COLO668 (cell line): Measurements from ENCODE around the gene CASP6.
"Not testable (repeated sequence)": the region's sequence is repeated elsewhere in the genome, so short reads cannot be mapped to it uniquely, and the experiment has no call there.

Source experiments
- DNase-seq: peaks from one replicate; lab custom pipeline; 2025; ENCODE audit not compliant: unreplicated experiment; lab: John Stamatoyannopoulos, UW

The CASP6 gene

GRCh38 chr4:109721033-109721432, 17.8 kb upstream of the CASP6 start:
- no peak for DNase-seq

DNA sequence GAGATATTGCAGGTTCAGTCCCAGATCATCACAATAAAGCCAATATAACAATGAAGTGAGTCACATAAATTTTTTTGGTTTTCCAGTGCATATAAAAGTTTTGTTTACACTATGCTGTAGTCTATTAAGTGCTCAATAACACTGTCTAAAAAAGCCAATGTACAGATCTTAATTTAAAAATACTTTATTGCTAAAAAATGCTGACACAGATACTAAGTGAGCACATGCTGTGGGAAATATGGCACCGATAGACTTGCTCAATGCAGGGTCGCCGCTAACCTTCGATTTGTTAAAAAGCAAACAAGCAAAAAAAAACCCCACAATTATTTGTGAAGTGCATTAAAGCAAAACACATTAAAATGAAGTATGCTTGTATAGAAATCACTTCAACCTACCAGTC, 16.4 kb upstream of the CASP6 start:
- no peak for DNase-seq

GRCh38 chr4:109718759-109719158, 15.5 kb upstream of the CASP6 start:
- DNase-seq = no peak

DNA sequence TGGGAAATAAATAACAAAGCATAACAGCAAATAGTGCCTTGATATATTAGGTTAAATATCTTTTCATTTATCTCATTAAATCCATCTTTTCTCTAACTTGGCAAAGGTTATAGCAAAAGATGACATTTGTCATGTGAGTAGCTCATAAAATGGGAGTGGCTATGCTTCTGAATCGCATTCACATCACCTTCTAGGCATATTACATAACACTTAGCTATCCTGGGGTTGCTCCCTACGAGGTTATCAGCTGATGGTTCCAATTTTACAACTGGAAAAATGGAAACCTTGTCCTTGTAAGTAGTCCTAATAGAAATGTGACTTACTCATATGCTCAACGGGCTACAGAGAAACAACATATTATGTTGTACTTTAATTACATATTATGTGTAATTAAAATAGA, 10.3 kb upstream of the CASP6 start:
- no peak for DNase-seq

- no peak for DNase-seq
Measured at GRCh38 chr4:109708990-109709389, 5.7 kb upstream of the CASP6 start.

DNA sequence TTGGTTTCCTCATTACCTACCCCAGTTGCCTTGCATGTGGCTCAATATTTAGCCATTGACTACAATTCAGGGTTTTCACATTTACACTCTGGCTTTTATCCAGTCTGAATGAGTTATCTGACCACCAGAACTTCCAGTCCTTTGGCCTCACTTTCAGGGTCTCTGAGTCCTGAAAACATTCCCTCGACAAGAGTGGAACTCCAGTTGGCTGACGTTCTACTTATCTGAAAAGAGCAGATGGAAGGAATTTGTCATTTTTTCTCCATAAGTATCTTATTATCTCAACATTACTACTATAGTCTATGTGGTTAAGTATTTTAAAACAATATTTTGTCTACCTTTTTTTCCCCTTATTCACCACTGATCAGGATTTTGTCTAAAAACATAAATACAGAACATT, 5.2 kb upstream of the CASP6 start:
- no peak for DNase-seq

DNA sequence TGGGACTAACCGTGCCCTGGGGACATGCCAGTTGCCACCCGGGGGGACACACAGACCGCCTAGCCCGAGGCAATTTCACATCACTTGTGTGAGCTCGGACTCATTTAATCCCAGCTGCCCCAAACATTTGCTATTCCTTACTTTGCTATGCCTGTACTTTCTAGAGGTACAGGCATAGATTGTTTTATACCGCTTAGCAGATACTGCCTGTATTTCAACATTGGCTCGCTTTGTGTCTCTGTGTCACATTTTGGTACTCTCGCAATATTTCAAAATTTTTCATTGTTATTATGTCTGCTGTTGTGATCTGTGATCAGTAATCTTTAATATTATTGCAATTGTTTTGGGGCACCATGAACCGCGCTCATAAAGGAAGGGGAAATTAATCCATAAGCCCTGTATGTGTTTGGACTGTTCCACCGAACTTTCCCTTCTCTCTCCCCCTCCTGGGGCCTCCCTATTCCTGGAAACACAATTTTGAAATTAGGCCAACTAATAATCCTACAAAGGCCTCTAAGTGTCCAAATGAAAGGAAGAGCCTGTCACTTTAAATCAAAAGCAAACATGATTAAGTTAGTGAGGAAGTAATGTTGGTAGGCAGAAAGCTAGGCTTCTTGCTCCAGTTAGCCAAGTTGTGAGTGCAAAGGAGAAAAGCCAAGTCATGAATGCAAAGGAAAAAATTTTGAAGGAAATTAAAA, 568 bp upstream of the CASP6 start:
- DNase-seq = no peak

- DNase-seq = no peak
Measured at GRCh38 chr4:109701566-109702410, 1.5 kb downstream of the CASP6 start.

DNA sequence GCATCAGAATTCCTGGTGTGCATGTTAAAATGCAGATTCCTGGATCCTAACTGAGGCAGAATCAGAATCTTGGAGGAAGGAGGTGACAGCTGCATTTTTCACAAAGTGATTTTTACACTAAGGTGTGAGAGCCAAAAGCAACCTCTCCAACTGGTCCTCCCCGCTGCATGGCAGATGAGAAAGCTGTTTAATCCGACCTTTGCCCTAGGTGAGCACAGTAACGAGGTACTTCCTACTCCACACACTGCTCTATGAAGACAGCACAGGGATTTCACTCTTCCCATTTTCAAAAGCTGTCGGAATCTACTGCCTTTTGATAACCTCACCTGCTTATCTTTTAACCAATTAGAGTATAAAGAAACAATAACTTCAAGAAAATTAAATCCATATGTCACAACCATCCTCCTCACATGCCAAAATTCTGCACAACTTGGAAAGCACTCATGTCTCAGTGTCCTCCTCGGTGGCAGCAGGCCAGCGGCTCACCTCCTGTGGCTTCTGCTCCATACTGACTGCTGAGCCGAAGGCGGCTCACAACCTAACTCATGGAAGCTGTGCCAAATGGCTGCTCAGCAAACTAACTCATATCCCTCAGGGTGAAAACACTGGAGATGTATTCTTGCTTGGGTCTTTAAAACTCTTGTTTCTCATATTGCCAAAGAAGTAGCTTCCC, 3.6 kb downstream of the CASP6 start:
- no peak for DNase-seq

DNA sequence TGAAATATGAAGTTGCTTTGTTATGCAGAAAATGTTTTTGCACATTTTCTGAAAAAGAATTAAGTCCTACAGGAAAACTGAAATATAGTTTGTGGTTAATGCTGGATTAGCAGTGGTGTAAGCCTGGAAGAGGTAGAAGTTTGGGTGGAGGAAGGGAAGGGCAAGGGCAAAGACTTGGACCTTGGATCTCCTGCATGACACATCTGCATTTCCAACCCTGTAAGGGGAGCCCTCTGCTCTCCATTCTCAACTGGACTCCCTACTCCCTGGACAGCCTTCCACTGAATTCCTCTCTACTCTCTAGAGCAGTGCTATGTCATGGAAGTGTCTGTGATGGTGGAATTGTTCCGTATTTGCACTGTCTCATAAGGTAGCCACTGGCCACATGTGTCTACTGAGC, 4.6 kb downstream of the CASP6 start:
- DNase-seq = no peak

DNA sequence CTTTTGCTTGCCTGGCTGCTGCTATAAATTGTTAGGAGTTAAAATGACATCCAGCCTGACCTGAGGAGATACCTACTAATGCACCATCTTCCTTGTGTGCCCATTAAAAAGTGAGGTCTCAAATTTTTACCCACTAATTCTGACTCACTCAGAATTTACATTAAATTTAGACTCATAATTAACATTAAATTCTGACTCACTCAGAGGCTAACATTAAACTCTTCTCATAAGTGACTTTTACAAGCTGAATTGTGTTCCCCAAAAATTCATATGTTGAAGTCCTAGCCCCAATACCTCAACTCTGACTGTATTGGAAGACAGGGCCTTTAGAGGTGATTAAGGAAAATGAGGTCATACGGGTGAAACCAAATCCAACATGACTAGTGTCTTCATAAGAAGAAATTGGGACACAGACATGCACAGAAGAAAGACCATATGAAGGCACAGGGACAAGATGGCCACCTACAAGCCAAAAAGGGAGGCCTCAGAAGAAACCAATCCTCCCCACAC, 11.8 kb downstream of the CASP6 start:
- DNase-seq = no peak

GRCh38 chr4:109690690-109691410, 12.4 kb downstream of the CASP6 start:
- no peak for DNase-seq

- DNase-seq = no peak
Measured at GRCh38 chr4:109684727-109685126, 18.5 kb downstream of the CASP6 start.

DNA sequence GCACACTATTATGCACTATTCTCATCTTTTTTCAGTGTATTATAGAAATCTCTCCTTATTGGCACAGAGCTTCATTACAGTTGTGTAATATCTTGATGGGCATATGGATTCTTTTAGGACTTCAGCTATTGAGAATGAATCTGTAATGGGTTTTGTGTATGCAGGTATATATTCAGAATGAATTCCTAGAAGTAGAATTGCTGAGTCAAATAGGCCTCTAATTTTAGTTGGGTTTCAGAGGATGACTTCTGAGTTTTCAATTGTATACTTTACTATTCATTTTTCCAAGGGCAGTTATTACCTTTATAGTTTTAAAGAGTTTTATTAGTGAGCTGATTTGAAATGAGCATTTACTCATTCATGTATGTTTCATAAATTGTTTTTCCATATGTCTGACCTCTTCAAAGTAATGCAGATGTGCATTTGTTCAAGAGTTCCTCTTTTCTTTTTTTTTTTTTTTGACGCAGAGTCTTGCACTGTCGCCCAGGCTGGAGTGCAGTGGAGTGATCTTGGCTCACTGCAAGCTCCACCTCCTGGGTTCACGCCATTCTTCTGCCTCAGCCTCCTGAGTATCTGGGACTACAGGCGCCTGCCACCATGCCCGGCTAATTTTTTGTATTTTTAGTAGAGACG, 19.5 kb downstream of the CASP6 start:
- DNase-seq = no peak

DNA sequence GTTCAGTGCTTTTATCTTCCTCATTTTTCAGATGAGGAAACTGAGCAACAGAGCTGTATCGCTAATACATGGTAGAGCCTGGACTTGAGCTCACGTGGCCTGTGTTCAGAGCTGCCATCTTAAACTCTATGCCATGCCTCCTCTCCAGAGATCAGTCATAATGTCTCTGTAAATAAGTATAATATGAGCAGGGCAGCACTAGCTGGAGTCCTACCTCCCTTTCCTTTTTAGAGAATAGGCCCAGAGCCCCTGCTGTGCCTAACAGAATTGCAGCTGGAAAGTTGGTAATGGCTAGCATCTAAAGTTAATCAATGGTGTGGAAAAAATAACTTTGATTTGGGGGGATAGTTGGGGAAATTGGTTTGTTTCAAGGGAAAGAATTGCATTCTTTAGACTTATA, 20.4 kb downstream of the CASP6 start:
- DNase-seq = no peak

DNA sequence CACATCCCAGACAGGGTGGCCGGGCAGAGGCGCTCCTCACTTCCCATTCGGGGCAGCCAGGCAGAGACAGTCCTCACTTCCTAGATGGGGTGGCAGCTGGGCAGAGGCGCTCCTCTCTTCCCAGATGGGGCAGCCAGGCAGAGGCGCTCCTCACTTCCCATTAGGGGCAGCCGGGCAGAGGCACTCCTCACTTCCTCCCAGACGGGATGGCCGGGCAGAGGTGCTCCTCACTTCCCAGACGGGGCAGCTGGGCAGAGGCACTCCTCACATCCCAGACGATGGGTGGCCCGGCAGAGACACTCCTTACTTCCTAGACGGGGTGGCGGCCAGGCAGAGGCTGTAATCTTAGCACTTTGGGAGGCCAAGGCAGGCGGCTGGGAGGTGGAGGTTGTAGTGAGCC, 24.3 kb downstream of the CASP6 start:
- not testable (repeated sequence) for DNase-seq

DNA sequence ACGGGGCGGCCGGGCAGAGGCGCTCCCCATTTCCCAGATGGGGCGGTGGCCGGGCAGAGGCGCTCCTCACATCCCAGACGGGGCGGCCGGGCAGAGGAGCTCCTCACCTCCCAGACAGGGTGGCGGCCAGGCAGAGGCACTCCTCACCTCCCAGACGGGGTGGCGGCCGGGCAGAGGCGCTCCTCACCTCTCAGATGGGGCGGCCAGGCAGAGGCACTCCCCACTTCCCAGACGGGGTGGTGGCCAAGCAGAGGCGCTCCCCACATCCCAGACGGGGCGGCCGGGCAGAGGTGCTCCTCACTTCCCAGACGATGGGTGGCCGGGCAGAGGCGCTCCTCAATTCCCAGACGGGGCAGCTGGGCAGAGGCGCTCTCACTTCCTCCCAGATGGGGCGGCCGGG, 24.8 kb downstream of the CASP6 start:
- not testable (repeated sequence) for DNase-seq

- no peak for DNase-seq
Measured at GRCh38 chr4:109676886-109677285, 26.4 kb downstream of the CASP6 start.

DNA sequence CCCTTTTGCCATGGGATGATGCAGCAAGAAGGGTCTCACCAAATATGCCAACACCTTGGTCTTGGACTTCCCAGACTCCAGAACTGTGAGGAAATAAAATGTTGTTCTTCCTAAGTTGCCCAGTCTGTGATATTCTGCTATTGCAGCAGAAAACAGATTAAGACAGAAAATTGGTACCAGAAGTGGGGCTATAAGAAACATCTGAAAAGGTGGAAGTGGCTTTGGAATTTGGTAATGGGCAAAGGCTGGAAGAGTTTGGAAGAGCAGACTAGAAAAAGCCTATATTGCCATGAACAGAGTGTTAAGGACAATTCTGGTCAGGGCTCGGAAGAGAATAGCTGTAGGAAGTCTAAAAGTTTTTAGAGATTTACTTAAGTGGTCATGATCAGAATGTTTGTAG, 27.4 kb downstream of the CASP6 start:
- no peak for DNase-seq

DNA sequence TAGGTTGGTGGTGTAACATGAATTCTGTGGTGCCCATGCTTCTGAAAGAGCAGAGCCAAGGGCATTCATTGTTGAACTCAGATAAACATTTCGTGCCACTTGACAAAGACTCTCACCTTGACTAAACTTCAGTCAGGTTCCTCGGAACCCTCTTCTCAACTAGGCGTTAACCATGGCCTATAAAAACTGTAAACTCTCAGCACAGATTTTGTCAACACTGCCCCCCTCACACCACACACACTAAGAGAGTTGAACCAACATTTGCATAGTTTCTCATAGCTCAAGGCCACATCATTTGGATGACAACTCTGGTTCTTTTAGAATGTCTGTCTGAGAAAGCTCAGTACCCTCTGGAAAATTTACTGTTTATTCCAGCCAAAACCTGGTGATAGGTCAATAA, 28.1 kb downstream of the CASP6 start:
- DNase-seq = no peak

- DNase-seq = no peak
Measured at GRCh38 chr4:109673303-109673702, 29.9 kb downstream of the CASP6 start.
